ENCODE data around the gene BACE1. TPM values are rescaled to one million over a fixed set of nuclear protein-coding genes. Genes with fewer than 3 reads are reported as not detected.

Gene BACE1
- total and polyA plus RNA-seq, 4 donors = 5.1 to 30.7 (median 13.2) TPM

DNA sequence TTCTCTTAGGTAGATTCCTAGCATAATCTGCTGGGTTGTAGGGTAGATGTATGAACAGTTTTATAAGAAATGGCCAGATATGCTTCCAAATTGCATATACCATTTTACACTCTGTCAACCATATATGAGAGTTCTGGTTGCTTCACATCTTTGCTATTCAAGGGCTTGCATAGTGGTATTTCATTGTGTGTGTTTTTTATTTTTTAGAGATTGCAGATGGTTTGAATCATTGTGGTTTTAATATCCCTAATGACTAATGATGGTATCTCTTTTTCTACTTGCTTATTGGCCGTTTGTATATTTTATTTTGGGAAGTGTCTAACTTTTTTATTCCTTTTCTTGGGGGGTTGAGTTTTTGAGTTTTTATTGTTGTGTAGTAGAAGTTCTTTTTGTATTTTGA, 56.6 kb downstream of the BACE1 start:
- WGBS, 2 donors = 82 to 85% methylated on average over 1 of the region's 1 CpG
- ATAC-seq (ENCODE audit: insufficient read depth, low FRiP score) = no peak
- DNase-seq = no peak
- Histone ChIP-seq H3K27me3 (ENCODE audit: control insufficient read depth in 3 of 3, insufficient read depth in 3 of 3, low read length in 2 of 3) (no peaks in the 10 kb centered on the region), H3K36me3 (ENCODE audit: control insufficient read depth in 4 of 4, insufficient read depth in 4 of 4, low read length in 4 of 4) (peaks cover 4 to 19% (median 14%) of the 10 kb centered on the region in 4 donors), H3K9me3 (ENCODE audit: control insufficient read depth in 4 of 4, insufficient read depth in 3 of 4, low read length in 3 of 4) (no peaks in the 10 kb centered on the region), H3K27ac (ENCODE audit: low read depth in 1 of 2, low read length in 1 of 2) (no peak overlapping the region), H3K4me1 (ENCODE audit: control insufficient read depth in 5 of 5, insufficient read depth in 5 of 5, low read length in 5 of 5) (no peaks in the 10 kb centered on the region), H3K9ac (ENCODE audit: insufficient read depth in 1 of 2, low read length in 2 of 2) (no peak overlapping the region), H3K4me3 (no peak overlapping the region)
- TF ChIP-seq, protein P1, sequence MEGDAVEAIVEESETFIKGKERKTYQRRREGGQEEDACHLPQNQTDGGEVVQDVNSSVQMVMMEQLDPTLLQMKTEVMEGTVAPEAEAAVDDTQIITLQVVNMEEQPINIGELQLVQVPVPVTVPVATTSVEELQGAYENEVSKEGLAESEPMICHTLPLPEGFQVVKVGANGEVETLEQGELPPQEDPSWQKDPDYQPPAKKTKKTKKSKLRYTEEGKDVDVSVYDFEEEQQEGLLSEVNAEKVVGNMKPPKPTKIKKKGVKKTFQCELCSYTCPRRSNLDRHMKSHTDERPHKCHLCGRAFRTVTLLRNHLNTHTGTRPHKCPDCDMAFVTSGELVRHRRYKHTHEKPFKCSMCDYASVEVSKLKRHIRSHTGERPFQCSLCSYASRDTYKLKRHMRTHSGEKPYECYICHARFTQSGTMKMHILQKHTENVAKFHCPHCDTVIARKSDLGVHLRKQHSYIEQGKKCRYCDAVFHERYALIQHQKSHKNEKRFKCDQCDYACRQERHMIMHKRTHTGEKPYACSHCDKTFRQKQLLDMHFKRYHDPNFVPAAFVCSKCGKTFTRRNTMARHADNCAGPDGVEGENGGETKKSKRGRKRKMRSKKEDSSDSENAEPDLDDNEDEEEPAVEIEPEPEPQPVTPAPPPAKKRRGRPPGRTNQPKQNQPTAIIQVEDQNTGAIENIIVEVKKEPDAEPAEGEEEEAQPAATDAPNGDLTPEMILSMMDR (IDR thresholded peaks at IDR 0.05; ENCODE audit: control extremely low read depth, extremely low read depth) = no peak

DNA sequence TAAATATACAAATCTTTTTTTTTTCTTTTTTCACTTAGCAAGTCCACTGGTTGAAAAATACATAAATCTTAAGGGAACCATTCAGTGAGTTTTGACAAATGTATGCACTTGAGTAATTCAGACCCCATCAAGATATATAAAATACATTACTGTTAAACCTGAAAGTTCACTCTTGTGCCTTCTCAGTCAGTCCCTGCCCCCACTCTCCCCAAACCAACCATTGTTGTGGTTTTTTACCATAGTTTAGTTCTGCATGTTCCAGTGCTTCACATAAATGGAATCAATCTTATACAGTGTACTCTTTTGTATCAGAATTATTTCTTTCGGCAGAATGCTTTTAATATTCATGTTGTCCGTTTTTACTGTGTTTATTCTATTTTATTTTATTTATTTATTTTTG, 57.5 kb downstream of the BACE1 start:
- Histone ChIP-seq H3K36me3 (ENCODE audit: control insufficient read depth in 4 of 4, insufficient read depth in 4 of 4, low read length in 4 of 4) (peaks cover 4 to 20% (median 12%) of the 10 kb centered on the region in 4 donors), H3K27me3 (ENCODE audit: control insufficient read depth in 3 of 3, insufficient read depth in 3 of 3, low read length in 2 of 3) (no peaks in the 10 kb centered on the region), H3K4me1 (ENCODE audit: control insufficient read depth in 5 of 5, insufficient read depth in 5 of 5, low read length in 5 of 5) (no peaks in the 10 kb centered on the region), H3K4me3 (no peak overlapping the region), H3K27ac (ENCODE audit: low read depth in 1 of 2, low read length in 1 of 2) (no peak overlapping the region), H3K9me3 (ENCODE audit: control insufficient read depth in 4 of 4, insufficient read depth in 3 of 4, low read length in 3 of 4) (no peaks in the 10 kb centered on the region), H3K9ac (ENCODE audit: insufficient read depth in 1 of 2, low read length in 2 of 2) (no peak overlapping the region)
- ATAC-seq (ENCODE audit: insufficient read depth, low FRiP score) = no peak
- DNase-seq = no peak
- TF ChIP-seq, protein P1 (IDR thresholded peaks at IDR 0.05; ENCODE audit: control extremely low read depth, extremely low read depth) = no peak
- 95 to 96% methylated on average over 2 of the region's 2 CpGs for WGBS, 2 donors

DNA sequence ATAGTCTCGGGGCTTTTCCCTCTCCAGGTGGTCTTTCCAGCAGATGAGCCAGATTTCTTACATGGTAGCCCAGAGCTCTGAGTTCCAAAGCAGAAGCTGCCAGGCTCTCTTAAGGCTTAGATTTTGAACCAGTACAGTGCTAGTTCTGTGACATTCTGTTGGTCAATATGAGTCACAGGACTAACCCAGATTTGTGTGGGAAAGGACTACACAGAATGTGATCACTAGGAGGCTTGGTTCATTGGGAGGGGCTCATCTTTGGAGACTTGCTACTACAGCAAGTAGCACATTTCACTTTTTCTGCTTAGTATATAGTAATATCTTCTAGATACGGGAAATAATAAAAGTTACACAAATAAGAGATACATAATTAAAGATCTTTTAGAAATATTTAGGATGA, 59.5 kb downstream of the BACE1 start:
- TF ChIP-seq, protein P1 (IDR thresholded peaks at IDR 0.05; ENCODE audit: control extremely low read depth, extremely low read depth) = no peak
- H3K36me3 ChIP-seq (ENCODE audit: control insufficient read depth in 4 of 4, insufficient read depth in 4 of 4, low read length in 4 of 4) = peaks cover 4 to 16% (median 10%) of the 10 kb centered on the region in 4 donors
- no peaks in the 10 kb centered on the region for H3K4me1 ChIP-seq (ENCODE audit: control insufficient read depth in 5 of 5, insufficient read depth in 5 of 5, low read length in 5 of 5)
- no peaks in the 10 kb centered on the region for H3K27me3 ChIP-seq (ENCODE audit: control insufficient read depth in 3 of 3, insufficient read depth in 3 of 3, low read length in 2 of 3)
- no peaks in the 10 kb centered on the region for H3K9me3 ChIP-seq (ENCODE audit: control insufficient read depth in 4 of 4, insufficient read depth in 3 of 4, low read length in 3 of 4)
- 70 to 77% methylated on average over 2 of the region's 2 CpGs for WGBS, 2 donors
- DNase-seq (no peak), ATAC-seq (ENCODE audit: insufficient read depth, low FRiP score) (no peak)
- no peak overlapping the region for H3K4me3 ChIP-seq
- H3K9ac ChIP-seq (ENCODE audit: insufficient read depth in 1 of 2, low read length in 2 of 2) = no peak overlapping the region
- H3K27ac ChIP-seq (ENCODE audit: low read depth in 1 of 2, low read length in 1 of 2) = no peak overlapping the region

DNA sequence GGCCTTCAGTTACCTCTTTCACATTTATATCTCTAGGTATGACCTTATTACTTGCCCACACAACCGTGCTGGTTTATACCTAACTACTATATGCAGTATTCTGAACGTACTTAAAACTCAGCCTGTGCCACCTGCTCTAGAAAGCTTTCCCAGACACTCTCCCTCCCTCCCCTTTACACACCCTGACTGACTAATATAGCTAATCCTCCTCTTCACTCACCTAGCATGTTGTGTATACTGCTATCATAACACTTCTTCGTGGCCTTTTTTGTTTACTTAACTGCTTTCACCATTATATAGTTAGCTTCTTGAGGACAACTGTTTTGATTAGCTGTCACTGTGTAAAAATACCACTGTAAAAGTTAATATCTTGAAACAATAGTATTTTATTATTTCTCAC, 60.1 kb downstream of the BACE1 start:
- Histone ChIP-seq H3K9me3 (ENCODE audit: control insufficient read depth in 4 of 4, insufficient read depth in 3 of 4, low read length in 3 of 4) (no peaks in the 10 kb centered on the region), H3K9ac (ENCODE audit: insufficient read depth in 1 of 2, low read length in 2 of 2) (no peak overlapping the region), H3K4me1 (ENCODE audit: control insufficient read depth in 5 of 5, insufficient read depth in 5 of 5, low read length in 5 of 5) (no peaks in the 10 kb centered on the region), H3K36me3 (ENCODE audit: control insufficient read depth in 4 of 4, insufficient read depth in 4 of 4, low read length in 4 of 4) (peaks cover 4 to 16% (median 10%) of the 10 kb centered on the region in 4 donors), H3K4me3 (no peak overlapping the region), H3K27ac (ENCODE audit: low read depth in 1 of 2, low read length in 1 of 2) (no peak overlapping the region), H3K27me3 (ENCODE audit: control insufficient read depth in 3 of 3, insufficient read depth in 3 of 3, low read length in 2 of 3) (no peaks in the 10 kb centered on the region)
- TF ChIP-seq, protein P1 (IDR thresholded peaks at IDR 0.05; ENCODE audit: control extremely low read depth, extremely low read depth) = no peak
- ATAC-seq (ENCODE audit: insufficient read depth, low FRiP score) (no peak), DNase-seq (no peak)
- WGBS, 2 donors = 84 to 88% methylated on average over 3 of the region's 3 CpGs

Measured in lung (tissue), 12 donors.